Islet of Langerhans (tissue), 1 donor: ENCODE results near the gene BST2.

Experiments
- FAIRE-seq: peaks from one replicate; lab custom pipeline; 2011; peaks lifted over from hg19 to GRCh38; lab: Jason Lieb, UNC

BST2 gene

DNA sequence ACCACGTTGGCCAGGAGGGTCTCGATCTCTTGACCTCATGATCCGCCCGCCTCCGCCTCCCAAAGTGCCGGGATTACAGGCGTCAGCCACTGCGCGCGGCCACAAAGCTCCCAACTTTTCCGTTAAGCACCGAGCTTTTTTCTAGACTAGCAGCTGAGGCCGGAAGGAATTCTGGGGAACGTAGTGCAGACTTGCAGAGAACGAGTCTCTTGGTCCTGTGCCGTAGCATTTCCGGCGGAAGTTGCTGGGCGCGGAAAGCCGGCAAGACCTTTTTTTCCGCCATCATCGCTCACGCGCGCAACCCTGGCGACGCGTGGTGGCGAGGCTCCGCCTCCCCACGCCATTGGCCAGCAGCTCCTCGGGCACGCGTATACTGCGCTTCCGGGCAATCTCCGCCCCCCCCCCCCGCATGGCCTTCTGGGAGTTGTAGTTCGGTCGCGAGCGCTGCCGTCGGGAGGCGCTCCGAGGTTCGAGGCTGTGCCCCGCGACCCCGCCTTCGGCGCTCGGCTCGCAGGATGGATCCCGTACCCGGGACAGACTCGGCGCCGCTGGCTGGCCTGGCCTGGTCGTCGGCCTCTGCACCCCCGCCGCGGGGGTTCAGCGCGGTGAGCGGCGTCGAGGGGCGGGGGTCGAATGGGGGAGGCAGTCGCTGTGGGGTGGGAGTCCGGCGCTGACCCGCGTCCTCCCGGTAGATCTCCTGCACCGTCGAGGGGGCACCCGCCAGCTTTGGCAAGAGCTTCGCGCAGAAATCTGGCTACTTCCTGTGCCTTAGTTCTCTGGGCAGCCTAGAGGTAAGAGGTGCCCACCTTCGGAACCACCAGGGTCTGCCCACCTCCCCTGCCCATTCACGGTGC is 14.4 kb upstream of the BST2 start, which contains the start of gene MVB12A:
Gene MVB12A, plus strand, starts transcription at position 427 of the 854 bp plus-strand sequence. Its CDS starts 89 bp downstream, at position 516.
- peak; percentile 93 for FAIRE-seq

DNA sequence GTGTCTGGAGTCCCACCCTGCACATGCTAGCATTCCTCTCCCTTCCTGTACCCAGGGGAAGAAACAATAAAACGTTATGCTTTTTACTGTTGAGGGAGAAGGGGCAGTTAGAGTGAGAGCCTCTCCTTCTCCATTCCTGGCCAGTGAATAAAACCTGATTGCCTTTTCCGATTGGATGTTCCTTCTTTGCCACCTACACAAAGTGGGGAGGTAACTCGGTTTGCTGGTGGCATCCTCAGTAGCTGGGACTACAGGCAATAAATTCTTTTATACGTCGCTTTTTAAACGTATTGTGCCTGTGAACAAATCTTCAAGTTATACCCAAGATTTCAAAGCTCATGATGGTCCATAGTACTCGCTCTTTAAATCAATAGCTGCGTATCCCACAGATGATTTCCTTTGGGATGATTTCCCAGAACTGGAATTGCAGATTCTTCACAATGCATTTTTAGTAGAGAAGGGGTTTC is 13.8 kb upstream of the BST2 start:
- no peak for FAIRE-seq

DNA sequence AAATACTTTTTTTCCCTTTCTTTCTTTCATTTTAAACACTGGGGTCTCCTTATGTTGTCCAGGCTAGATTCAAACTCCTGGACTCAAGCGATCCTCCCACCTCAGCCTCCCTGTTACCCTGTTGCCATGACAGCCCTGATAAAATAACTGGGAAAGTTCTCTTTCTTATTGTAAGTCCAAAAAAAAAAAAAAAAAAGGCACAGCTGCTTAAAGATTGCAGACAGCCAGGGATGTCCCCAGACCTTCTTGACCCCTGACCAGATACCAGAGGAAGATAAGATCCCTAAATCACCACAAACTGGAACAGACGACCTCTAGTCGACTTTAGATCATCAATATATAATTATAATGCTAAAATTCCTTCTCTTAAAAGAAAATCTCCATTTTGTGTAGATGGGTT is 13.3 kb upstream of the BST2 start:
- FAIRE-seq, result no peak

DNA sequence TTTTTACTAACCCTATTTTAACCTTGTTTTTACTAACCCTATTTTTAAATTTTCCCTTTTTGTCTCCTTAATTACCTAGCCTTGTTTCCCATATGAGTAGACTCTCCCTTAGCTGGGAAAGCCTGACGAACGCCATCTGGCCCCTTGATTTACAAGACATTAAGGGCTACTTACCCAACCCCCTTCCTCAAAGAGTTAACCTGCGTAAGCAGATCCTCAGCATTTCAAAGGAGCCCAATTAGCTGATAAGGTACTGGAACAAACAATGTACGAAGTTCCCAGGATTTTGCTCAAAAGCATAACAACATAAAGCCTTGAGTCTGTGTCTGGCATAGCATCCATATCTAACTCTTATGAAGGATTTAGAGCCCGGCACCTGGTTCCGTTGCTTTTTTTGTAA is 9.7 kb upstream of the BST2 start:
- no peak for FAIRE-seq

DNA sequence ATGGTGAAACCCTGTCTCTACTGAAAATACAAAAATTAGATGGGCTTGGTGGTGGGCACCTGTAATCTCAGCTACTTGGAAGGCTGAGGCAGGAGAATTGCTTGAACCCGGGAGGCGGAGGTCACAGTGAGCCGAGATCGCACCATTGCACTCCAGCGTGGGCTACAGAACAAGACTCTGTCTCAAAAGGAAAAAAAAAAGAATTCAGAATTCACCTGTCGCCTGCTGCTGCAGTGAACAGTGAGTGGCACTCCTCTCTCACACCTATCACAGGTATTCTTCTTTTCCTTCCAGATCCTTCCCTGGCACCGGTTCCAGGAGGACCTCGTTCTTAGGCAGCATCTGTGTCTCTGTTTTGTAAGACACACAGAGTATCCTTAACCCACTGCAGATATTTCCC is 8.7 kb upstream of the BST2 start:
- FAIRE-seq, result no peak

DNA sequence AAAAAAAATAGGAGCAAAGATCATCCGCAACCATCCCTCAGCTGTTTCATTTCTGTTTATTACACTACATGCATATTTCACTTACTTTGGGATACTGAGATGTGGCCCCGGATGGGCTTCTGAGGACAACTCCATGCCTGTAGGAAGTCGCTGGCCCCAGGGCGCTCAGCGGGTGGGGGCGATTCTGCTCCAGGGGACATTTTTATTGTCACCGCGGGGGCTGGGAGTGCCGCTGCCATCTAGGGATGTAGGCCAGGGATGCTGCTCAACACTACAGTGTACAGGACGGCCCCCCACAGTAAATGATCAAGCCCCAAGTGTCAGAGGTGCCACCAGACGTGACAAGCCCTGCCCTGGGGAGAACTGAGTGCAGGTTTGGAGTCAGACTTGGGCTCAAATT is 6.4 kb upstream of the BST2 start:
- no peak for FAIRE-seq

DNA sequence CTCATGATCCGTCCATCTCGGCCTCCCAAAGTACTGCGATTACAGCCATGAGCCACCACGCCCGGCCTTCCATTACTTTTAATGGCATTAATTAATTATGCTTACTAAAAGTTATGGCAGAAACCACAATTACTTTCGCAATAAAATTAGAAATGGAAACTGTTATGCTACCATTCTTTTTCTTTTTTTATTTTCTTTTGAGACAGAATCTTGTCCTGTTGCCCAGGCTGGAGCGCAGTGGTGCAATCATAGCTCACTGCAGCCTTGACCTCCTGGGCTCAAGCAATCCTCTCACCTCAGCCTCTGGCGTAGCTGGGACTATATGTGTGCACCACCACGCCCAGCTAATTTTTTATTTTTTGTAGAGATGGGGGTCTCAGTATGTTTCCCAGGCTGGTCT is 4.6 kb upstream of the BST2 start:
- FAIRE-seq, result no peak

DNA sequence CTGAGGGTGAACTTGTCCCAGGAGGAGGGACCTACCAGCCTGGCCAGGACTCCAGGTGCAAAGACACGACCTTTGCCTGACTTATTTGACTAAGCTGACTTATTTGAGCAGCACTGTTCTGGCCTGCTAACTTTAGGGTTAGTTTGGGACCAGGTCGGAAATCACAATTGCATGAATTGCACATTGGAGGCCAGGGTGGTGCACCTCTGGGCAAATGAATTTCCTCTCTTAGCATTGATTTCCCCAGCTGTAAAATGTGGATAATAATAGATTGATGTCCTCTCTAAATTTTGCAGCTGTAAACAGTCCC is 1.4 kb upstream of the BST2 start:
- FAIRE-seq, result no peak

DNA sequence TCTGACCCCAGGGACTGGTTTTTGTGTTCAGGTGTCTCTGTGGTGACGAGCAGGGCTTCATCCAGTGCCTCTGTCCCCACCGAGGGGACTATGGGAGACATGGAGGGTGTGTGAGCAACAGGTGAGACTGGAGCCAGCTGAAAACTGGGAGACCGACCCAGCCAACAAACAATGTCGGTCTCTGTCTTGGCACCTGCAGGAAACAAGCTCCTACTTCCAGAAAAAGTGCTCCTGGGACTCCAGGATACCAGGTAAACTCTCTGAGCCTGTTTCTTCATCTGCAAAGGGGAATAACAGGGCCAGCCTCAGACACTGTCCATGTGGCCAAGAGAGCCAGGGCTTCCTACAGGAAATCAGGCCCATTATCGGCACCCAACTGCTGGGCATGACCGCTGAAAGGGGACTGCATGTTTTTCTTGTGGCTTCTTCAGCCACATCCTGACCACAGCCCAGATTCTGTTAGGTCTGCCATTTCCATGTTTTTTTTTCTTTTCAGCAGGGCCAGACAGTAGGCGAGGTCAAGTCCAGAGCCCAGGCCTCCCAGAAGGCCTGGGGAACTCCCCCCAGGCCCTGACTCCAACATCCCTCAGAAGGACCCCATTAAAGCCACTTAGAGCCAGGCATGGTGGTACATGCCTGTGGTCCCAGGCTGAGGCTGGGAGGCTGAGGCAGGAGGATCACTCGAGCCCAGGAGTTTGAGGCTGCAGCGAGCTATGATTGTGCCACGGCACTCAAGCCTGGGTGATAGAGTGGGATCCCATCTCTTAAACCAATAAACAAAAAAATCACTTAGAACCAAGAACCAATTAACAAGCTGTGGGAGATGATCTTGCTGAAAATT is 836 bp upstream of the BST2 start:
- FAIRE-seq, result no peak

DNA sequence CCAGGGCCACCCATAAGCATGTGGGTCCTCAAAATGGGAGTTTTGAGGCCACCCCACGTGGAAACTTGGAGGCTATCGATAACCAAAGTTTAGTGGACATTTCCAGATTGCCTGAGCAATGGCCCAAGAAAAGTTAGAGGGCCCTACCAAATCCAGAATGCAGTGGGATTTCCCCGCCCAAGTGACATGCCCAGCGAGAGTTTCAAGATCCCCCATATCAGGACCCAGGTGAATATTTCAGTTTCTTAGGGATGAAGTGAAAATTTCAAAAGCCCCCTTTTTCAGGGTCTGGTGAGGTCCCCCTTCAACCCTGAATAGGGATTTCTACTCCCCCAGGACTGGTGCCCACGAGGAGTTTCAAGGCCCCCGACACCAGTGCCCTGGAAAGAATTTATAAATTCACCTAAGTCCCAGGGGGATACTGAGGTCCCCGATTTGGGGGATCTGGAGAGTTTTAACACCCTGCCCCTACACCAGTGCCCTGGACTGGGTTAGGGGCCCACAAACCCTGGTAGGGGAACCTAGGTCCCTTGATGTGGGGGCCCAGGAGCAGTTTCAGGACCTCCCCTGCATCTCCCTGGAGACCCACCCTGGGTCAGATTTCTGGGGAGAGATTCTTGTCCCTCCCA is 695 bp downstream of the BST2 start:
- FAIRE-seq, result no peak

DNA sequence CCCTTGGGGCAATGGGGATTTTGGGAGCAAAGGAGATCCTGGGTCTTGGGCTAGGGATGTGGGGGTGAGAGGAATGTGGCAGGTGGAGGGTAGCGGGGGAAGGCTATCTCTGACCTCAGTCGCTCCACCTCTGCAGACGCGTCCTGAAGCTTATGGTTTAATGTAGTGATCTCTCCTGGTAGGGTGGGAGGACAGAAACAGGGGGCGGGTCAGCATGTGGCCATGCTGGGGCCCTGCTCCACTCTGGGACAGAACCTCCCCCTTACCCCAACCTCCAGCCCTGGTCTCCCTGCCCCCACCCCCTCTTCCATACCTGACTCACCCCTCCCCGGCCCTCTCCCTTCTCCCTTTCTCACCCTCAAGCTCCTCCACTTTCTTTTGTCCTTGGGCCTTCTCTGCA is 1.4 kb downstream of the BST2 start:
- no peak for FAIRE-seq

DNA sequence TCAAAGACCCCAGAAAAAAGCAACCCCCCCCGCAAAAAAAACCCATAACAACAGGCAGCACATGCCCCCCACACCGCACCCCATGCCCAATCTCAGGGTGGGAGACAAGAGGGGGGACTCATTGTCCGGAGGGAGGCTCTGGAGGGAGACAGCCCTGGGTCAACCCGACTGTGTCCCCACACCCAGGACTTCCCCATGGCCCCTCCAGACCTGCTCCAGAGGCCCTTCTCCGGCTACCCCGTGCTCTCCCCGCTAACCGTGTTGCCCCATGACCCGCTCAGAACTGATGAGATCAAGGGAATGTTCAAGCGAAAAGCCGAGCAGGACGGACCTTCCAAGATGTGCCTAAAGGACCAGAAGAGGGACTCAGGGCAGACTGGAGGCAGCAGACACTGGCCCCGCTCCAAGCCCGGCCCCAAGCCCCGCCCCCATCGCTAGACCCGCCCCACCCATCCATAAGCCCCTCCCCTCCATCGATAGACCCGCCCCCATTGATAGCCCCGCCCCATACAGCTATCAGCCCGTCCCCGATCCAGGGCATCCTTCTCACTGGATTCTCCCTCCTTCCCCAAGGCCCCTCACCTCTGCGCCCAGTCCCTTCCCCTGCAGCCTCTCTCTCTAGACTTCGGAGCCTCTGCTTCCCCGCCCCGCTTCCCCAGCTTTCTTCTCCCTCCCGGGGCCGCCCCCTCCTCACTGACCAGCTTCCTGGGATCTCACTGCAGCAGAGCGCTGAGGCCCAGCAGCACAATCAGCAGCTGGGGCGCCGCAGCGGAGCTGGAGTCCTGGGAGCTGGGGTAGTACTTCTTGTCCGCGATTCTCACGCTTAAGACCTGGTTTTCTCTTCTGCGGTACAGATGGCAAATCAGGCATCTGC is 2.2 kb downstream of the BST2 start:
- FAIRE-seq, result no peak

DNA sequence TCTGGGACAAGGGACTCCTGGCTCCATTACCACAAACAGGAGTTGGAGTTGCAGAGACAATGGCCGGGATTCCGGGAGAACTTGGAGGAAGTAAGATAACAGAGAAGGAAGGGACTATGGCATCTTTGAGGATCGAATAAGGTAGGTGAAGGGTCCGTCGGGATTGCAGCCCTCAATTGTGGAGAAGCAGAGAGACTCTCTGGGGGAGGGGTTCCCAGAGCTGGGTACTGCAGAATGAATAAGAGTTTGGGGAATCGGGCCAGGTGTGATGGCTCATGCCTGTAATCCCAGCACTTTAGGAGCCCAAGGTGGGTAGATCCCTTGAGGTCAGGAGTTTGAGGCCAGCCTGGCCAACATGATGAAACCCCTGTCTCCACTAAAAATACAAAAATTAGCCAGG is 3.8 kb downstream of the BST2 start:
- no peak for FAIRE-seq

DNA sequence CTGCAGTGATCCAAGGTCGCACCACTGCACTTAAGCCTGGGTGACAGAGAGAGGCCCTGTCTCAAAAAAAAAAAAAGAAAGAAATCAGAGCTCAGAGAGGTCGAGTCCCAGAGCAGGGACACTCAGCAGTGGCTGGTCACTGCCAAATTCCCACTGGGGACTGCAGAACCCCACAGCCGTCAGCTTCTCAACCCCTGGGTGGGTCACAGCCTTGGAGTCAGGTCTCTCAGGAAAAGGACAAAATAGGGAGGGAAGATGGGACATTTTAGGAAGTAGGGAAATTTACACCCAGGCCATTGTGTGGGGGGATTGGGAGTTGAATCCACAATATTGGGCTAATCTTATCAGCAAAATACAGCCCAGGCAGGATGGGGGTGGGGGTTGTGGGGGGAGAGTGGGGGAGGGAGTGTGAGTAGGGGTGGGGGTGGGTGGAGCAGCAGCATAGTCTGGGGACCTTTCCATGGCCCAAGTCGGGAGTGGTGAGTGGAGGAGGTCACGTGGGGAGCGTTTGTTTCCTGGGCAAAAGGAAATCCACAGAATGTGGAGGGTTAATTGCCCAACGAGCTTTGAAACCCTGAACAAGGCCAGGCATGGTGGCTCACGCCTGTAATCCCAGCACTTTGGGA is 6.4 kb downstream of the BST2 start:
- FAIRE-seq, result no peak

DNA sequence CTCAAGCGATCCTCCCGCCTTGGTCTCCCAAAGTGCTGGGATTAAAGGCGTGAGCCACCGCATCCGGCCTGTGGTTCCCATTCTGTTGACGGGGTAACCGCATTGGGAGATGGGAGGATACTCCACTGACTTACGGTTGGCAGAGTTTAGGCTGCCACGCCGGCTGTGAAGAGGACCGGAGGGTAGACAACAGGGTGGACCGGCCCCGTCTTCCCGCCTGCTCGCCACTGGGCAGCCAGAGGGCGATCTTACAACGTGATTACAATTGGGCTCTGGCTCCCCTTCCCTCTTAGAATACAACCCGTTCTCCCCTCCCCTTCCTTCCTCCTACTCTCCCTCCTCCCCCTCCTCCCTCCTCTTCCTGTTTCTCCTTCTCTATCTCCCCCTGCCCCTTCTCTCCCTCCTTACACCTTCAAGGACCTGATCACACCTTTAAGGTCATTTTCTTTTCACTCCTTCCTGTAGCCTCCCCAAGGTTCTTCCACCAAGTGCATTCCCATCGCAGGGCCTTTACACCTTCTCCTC is 10.5 kb downstream of the BST2 start:
- no peak for FAIRE-seq

DNA sequence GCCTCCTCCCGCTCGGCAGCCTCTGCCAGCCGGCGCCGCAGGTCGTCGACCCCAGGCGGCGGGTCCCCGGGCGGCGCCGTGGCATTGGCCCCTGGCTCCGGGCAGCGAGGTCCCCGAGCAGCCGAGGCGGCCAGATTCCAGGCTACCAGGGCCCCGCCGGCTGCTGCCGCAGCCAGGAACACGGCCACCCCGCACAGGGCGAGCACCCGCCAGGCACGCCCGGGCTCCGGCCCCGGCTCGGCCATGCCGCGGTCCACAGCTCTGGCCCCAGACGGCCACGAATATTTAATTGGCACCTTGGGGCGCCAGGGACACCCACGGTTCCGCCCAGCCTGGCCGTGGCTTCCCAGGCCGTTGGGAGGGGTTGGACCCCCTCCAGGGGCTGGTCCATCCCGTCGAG is 11.5 kb downstream of the BST2 start, which contains the start of gene CCDC194:
Gene CCDC194, minus strand, starts transcription at position 283 of the 400 bp plus-strand sequence. Its CDS starts 38 bp downstream, at position 245.
- no peak for FAIRE-seq

DNA sequence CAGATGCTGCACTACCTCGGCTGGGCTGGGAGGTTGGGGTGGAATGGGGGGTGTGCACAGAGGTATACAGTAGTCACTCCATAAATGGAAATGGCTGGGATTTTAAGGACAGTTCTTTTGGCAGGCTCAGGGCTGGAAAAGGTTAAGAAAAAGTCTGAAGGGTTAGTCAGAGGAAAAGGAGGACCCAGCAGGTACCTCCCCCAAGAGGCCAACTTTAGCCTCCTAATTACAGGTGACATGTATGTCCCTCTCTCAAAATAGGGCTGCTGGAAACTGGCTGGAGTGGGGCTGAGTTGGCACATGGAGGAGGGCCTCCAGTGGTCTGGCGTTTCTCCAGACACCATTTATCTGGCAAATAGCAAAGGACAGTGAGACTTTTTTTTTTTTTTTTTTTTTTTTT is 12.4 kb downstream of the BST2 start:
- no peak for FAIRE-seq

DNA sequence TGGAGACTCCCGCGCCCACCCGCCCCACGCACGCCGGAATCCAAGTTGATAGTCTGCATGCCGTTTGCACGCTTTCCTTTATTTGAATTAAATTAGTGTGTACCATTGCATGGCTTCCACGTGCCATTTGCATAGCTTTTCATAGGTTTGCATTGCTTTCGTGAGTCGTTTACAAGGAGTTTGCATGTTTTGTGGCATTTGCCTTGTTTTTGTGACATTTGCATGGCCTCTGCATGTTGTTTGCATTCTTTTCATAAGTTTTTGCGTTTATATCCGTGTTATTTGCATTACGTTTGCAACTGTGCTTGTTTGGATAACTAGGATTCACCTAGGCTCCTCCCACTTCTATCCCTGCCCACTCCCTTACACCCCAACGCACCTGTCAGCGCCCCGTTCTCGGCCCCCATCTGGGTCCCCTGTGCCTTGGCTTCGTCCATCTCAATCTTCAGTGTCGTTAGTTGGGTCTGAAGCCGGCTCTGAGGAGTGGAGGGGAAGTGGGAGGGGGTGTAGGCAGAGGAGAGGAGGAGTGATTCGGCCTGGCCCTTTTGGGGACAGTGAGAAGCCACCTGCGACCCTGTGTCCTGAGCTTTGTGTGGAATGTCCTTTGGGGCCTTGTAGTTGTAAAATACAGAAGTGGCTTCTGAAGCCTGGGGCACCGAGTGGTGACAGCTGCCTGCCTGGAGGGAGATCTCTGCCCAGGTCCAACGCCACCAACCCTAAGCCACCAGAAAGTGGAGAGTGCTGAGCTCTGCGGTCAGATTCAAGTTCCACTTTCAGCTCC is 13.9 kb downstream of the BST2 start:
- no peak for FAIRE-seq

DNA sequence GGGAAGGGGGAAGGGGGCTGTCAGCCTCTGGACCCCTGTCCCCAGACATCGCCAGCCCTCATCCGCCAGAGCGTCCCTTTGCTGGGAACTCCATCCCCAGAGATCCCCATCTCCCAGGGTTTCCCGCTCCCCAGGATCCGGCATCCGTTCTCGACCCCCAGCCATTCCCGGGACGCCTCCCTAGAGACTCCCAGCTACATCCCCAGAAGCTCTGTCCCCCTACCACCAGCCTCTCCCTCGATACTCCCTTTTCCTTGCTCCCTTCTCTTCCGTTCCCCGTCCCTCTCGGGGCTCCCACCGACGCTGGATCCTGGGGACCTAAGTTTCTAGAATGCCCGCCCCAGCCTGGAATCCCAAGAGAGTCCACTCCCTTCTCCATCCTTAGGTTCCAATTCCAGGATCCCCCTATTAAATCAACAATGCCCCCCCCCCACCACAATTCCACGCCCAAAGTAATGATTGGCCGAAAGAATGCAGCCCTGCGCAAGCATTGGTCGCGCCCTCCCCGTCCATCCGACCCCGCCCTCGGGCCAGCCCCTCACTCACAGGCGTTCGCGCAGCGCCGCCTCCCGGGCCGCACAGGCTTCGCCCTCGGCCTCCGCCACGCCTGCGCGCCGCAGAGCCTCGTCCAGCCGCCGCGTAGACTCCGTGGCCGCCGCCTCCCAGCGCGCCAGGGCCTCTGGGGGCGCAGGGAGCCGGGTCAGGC is 14.6 kb downstream of the BST2 start:
- no peak for FAIRE-seq
